Activated CD4-positive, alpha-beta T cell treated with anti-CD3 and anti-CD28 coated beads, Interleukin-10, Interleukin-2, amounts not matched to agents 100 ng/mL and 50 ng/mL, durations not matched to agents 16 hours and 8 hours (primary cell): ENCODE measurements around the gene PCCA.
"Not testable (repeated sequence)": the region's sequence is repeated elsewhere in the genome, so short reads cannot be mapped to it uniquely, and the experiment has no call there.

Source experiments
- DNase-seq: peaks from one replicate; pipeline ENCODE4 v3.0.0-alpha.2; 2020

The PCCA gene

DNA sequence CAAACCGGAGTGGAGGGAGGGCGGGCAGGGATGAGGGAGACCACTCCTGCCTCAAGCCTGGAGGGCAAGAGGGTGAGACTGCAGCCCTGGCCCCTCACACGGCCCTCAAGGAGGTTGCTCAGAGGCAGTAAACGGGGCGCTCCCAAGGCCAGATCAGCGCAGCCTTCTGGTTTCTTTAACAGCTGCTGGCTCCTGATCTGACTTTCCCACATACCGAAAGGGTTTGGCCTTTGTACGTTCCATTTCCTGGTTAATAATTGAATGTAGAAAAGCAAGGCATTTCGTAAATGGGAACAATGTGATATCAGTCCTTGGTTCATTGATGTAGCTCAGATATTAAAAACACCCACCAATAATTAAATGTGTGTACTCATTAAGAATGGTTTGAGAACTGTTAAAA lies 428.2 kb downstream of the PCCA start:
- DNase-seq, result no peak

GRCh38 chr13:100517728-100518127 lies 428.8 kb downstream of the PCCA start:
- peak; percentile 63 for DNase-seq

DNA sequence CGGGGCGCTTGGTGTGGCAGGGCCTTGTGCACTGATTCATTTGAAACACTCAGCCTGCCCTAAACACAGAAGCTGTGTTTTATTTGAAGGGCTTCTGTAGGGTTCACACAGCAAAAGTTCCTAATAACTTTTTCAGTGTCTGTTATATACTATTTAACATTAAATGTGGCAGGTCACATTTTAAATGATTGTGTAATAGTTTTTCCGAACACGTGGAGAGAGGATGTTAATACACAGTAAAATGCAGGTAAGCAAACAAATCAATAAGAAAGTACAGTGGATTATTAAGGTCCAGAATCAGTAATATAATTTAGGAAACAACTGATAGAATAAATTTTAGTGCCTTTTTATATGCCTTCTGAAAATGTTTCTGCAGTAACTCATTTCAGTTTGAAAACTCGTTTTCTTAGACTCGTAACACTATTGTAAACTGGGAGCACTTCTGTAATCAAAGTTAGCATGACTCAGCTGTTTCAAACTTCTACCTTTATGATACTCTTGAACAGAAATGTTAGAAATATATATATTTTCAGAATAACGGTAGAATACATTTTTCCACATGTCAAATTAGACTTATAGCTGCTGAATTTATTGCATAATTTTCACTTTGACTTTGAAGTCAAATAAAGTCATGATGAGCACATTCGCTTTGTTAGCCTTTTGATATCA lies 429.6 kb downstream of the PCCA start:
- no peak for DNase-seq

DNA sequence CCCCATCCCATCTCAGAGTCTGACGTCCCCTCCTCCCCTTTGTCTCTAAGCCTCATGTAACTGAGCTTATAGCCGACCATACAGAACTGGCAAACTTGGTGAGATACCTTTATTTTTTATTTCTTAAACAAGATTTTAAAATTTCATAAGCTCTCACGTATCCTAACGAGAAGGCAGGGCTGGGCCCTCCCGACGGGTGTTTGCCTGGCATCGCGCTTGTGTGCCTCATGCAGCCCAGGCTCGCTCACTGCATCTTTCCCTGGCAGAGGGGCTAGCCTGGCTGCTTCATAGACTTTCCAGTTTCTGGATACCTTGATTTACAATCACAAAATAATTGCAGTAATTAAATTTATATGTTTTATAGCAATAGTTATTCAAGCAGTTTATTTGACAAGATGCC lies 430.7 kb downstream of the PCCA start:
- DNase-seq, result no peak

DNA sequence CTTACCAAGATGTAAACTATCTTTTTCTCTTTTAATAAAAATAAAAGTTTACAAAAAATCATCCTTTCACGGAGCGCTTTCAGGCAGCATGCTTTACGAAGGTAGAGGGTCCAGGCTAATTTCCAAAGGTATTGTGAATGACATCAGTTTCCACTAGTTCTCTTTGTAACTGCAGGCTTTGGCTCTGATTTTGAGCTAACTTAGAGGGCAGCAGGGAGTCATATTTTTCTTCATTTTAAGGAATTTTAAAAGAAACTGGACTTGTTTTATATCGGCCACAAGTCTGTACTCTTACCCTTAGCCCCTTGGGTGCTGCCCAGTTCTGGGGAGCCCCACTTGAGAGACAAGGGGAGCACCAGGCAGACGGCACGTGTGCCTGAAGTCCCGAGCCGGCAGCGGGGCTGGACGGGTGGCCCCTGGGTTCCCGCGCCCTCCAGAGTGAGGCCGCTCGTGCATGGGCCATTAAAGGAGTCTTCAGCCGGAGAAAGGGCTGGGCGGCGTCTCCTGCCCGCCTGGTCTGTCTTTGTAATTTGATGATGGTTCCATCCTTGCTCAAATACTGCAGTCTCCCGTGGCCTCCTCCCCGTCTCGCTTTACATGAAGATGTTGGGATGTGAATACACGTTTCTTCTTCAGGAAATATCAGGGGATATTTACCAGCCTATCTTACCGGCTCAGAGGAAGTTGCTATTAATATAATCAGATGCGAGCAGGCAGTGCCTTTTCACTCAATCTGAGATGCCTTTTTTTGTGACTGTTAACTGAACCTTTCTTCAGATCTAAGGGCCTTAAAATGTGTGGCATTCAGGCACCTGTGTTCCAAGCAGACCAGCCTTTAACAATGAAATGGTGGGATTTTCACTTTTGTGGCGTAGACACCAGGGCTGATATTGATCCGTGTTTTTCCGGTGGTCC lies 432.3 kb downstream of the PCCA start:
- DNase-seq, result no peak

DNA sequence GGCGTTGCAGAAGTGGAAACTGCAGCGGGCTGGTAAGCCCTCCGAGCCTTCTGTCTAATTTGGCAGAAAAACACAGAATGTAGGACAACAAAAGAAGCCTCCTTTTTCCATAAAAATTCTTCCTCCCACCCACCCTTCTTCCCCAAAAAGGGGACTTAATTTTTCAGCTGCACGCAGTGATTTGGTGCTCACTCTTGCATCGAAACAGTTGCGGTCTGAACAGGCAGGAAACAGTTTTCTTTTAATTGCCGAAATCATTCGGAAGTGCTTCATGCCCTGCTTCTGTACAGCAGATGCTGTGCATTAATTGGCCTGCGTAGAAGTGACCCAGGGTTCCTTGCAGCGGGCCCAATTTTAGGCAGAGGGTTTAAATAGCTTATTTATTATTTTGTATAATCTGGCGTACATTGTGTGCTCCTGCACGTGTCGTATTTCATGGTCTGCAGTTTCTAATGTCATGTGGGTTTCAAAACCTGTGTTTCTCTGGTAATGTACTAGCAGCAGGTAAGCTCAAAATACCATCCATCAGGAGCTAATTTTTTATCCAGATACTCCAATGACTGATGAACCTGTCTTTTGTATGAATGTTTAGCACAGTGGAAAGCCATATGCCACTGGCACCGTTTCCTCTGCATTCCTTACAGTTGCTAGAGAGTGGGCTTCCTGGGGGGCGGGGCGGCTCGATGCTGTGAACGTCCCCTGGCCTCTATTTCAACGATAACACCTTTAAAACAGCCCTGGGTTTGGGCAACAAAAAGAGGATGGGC lies 433.1 kb downstream of the PCCA start:
- peak; percentile 9 for DNase-seq

- no peak for DNase-seq
Measured at GRCh38 chr13:100522618-100523309, 433.9 kb downstream of the PCCA start.

DNA sequence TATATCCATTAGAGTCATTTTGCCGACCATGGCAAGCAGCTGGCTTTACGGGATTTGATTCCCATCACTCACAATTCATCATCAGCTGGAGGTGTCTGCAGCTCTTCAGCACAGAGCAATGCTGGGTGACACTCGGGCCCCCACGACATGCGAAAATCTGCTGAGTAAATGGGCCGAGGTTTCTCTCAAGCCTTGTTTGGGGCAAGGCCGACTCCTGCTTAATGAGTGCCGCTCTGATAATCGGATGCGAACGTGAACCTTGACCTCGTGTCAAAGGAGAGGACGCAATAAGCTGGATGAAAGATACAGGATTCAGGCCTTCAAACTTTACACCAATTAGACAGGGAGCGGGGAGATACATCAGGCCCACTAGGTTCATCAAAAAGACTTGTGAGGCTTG lies 434.5 kb downstream of the PCCA start:
- no peak for DNase-seq

DNA sequence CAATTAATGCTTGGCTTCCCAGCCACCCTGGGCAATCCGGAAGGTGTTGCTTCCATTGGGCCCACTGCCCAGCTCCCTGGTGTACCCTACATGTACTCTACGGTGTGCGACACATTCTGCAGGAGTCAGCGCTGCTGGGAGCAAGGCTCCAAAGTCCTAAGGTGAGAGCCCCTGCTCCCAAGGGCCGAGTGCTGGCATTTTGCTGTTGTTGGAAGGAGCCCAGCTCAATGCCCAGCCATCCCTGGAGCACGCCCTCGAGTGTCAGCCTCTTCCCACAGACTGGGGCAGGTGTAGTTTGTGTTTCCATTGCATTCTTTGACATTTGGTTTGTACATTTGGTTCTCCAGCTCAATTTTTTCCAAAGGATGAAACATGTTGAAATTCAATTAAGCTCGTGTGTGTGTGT lies 435.1 kb downstream of the PCCA start:
- no peak for DNase-seq

- DNase-seq, result not testable (repeated sequence)
Measured at GRCh38 chr13:100524688-100525087, 435.8 kb downstream of the PCCA start.

DNA sequence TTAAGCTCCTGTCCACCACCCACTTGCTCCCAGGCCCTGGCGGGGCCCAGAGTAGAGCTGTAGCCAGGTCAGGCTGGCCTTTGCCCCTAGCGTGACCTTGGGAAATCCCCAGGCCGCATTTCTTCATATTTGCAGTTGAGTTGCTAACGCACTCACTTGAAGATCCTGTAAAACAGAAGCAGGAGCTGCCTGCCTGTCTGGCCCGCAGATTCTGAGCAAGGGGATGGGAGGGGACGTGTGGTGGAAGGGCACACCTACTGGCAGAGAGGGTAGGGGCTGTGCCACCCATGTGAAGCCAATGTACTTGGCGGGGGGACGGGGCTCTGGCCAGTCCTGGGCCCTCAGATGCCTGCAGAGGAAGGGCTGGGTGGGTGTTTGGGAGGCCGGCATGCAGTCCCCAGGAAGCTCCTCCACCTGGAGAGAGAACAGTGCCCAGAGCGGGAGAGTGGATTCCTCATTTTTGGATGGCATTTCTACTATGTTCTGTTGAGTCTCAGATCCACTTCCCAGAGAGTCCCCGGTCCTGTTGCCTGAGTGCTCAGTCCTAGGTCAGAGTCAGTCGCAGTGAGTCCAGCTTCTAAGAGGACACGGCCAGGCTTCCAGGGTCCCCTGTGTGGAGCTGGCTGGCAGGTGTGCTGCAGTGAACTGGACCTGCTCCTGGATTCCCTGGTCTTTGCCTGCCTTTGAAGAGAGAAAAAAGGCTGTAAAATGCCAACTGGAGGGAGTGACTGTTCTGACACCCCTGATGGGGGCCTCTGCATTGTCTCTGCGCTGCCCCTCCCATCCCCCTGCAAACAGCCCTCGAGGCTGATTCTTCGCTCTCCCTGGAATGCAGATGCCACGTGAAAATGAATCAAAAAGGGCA lies 436.8 kb downstream of the PCCA start:
- DNase-seq, result no peak

GRCh38 chr13:100526318-100527000 lies 437.6 kb downstream of the PCCA start:
- DNase-seq, result no peak

DNA sequence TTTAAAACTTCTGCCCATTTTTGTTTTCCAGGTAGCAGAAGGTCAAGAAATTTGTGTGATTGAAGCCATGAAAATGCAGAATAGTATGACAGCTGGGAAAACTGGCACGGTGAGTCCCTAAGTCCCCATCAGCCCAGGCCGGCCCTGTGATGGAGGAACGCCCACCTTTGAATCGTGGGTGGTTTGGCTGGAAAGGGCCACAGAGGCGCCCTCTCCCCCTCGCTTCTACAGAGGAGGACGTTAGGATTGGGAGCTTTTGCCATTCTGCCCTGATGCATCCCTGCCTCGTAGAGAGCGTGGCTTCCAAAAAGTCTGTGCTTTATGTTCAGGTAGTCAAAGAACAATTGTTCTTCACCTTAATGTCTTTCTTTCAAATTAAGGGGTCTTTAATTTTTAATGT lies 438.8 kb downstream of the PCCA start:
- no peak for DNase-seq

GRCh38 chr13:100528353-100528752 lies 439.5 kb downstream of the PCCA start:
- DNase-seq, result no peak

DNA sequence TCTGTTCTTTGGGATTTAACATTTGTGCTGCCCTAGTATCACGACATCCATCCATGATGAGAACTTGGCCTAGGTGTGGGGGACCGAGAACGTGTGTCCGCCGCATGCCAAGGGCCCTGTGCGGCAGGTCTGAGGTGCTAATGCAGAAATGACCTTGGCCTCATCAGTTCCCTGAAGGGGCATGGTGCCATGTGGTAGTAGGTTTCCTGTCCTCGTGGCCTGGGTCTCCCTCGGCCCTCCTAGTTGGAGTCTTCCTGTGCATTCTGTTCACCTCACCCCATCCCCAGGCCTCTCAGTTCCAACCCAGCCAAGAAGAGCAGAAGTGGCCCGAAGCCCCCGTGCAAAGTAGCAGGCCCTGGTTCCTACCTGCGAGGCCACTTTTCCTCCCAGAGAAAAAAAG lies 439.9 kb downstream of the PCCA start:
- DNase-seq, result no peak

GRCh38 chr13:100529666-100530377 lies 440.9 kb downstream of the PCCA start:
- DNase-seq, result no peak

DNA sequence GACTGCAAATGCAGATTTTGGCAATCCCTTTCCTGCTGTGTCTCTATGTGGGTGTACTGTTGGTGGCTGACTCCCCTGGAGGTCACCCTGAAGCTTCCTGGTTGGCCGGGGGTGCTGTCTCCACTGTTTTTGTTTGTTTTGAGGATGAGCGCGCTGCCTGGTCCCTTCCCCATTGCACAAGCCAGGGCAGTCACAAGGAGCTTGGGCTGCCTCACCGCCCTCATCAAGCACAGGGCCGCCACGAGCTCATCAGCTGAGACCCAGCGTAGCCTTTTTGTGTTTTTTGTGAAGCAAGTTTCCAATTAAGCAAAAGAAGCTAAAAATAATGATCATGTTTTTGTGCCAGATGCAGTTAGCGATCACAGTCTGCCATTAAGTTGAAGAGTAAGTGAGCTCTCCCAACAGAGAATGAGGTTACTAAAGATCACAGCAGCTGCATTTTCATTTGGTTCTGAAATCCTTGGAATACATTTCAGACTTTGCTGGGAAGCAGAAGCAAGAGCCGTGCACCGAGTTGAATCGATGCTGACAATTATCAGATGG lies 441.8 kb downstream of the PCCA start:
- DNase-seq, result no peak

DNA sequence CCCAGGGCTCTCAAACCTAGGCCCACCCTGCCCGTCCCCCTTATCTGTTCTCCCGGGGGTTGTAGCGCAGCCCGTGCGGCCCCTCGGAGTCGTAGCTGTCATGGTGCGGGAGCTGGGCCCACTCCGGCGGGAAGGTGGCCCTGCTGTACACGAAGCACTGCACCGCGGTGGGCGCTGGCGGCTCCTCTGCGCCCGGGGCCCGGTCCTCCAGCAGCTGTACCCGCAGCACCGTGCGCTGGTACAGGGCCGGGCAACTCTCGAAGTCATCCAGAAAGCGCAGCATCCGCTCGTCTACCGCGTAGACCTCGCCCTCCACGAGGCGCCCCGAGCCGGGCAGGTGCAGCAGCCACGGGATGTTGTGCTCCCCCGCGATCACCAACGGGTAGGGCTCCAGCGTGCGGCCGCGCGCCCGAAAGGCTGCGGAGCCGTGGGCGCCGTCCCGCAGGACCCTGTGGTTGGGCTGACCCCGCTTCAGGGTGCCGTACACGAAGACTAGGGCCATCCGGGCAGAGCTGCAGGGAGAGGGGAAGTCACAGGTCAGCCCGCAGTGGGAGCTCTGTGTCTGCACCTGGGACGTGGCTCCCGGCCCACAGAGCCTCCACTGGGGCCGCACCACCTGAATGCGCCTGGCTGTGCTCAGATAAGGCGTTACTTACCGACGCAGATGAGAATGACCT lies 443.3 kb downstream of the PCCA start:
- no peak for DNase-seq

- no peak for DNase-seq
Measured at GRCh38 chr13:100532836-100533435, 444.0 kb downstream of the PCCA start.
